HG02623 (cell line): ENCODE results near the gene TFR2.

Experiments
- ATAC-seq: cut with Tn5 transposase; IDR thresholded peaks from one replicate; pipeline ENCODE4 v1.9.1; 2021; ENCODE audit warnings: moderate library complexity; ENCODE audit not compliant: unreplicated experiment

Gene TFR2

DNA sequence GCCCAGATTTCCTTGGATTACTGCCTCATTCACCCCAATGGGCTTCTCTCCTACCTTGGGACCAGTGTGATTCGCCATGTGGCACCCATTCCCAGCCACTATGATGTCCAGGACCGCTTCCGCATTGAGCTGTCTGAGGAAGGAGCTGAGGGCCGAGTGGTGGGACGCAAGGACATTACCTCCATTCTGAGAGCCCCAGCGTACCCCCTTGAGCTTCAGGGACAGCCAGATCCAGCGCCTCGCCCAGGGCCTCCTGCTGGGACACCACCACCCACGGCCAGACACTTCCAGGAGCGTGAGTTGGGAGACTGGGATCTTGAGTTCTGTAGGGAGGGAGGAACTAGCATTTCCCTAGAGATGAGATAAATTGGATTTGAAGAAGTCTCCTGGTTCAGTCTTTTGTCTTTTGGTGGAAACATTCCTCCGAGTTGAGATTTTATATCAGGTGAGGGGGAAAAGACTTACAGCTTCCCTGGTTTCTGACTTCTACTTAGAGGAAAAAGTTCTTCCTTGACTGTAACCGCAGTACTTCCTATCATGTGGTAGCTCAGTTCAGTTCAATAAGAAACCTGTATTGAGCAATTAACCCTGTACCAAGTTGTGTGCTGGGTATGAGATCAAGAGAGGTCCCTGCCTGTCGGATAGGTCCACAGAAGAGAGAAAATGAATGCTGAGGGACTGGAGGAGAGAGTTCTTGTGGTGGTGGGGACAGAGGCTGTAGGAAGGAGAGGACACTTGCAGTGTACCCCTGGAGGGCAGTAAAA is 27.8 kb downstream of the TFR2 start:
- ATAC-seq, result no peak

- ATAC-seq, result no peak
Observed at GRCh38 chr7:100612730-100613390, 28.5 kb downstream of the TFR2 start.

GRCh38 chr7:100611983-100612729 is 29.2 kb downstream of the TFR2 start, which contains the start of gene MOSPD3:
MOSPD3 (plus strand) TSS chr7:100612540; CDS start chr7:100612792, 252 bp downstream.
- ATAC-seq, result peak; percentile 87

DNA sequence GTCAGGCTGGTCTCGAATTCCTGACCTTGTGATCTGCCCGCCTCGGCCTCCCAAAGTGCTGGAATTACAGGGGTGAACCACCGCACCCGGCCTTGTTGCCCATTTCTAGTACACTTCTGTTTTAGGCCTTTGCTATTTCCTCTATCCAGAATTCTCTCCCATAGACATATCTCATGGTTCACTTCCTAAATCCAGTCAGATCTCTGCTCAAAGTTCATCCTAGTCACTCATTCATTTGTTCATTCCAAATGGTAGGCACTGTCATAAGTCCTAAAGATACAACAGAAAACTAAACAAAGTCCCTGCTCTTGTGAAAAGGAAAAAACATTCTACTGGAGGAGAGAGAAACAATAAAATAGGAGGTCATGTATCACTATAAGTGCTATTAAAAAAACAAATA is 31.4 kb downstream of the TFR2 start:
- no peak for ATAC-seq

DNA sequence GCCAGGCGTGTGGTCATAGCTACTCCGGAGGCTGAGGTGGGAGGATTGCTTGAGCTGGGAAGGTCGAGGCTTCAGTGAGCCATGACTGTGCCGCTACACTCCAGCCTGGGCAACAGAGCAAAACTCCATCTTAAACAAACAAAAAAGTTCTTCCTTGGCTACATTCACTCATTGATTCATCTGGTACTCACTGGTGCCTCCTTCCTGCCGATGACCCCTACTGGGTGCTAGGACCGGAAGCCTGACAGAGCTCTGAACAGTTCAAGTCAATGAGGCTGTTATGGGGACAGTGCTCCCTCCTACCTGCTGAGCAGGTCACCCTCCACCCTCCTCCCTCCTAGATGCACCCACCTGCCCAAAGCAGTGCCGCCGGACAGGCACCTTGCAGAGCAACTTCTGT is 34.2 kb downstream of the TFR2 start:
- no peak for ATAC-seq

DNA sequence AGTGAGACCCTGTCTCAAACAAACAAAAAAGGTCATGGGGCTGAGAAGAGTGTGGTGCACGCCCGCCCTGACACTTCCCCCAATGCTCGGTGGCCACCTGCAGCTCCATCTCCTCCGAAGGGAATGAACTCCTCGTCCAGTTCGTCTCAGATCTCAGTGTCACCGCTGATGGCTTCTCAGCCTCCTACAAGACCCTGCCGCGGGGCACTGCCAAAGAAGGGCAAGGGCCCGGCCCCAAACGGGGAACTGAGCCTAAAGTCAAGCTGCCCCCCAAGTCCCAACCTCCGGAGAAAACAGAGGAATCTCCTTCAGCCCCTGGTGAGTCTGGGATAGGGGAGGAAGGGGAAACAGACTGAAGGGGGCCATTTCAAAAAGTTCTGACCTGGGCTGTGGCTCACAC is 35.0 kb downstream of the TFR2 start:
- ATAC-seq, result no peak

- no peak for ATAC-seq
Observed at GRCh38 chr7:100604976-100605911, 36.1 kb downstream of the TFR2 start.

- peak; percentile 46 for ATAC-seq
Observed at GRCh38 chr7:100604028-100604975, 37.0 kb downstream of the TFR2 start.

- no peak for ATAC-seq
Observed at GRCh38 chr7:100603726-100604027, 37.7 kb downstream of the TFR2 start.

- ATAC-seq, result no peak
Observed at GRCh38 chr7:100602889-100603725, 38.2 kb downstream of the TFR2 start.

- no peak for ATAC-seq
Observed at GRCh38 chr7:100600730-100601038, 40.7 kb downstream of the TFR2 start.

GRCh38 chr7:100599911-100600729 is 41.2 kb downstream of the TFR2 start:
- ATAC-seq, result no peak

- ATAC-seq, result no peak
Observed at GRCh38 chr7:100598425-100598824, 42.9 kb downstream of the TFR2 start.

GRCh38 chr7:100595188-100595587 is 46.2 kb downstream of the TFR2 start:
- no peak for ATAC-seq

DNA sequence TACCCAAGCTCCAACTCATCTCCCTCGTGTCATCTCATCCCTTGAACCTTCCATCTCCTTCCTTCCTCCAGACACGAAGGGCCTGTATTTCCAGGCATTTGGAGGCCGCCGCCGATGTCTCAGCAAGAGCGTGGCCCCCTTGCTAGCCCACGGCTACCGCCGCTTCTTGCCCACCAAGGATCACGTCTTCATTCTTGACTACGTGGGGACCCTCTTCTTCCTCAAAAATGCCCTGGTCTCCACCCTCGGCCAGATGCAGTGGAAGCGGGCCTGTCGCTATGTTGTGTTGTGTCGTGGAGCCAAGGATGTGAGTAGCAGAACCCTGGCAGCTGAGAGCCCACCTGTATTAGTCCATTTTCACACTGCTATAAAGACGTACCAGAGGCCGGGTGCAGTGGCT is 49.8 kb downstream of the TFR2 start:
- no peak for ATAC-seq

DNA sequence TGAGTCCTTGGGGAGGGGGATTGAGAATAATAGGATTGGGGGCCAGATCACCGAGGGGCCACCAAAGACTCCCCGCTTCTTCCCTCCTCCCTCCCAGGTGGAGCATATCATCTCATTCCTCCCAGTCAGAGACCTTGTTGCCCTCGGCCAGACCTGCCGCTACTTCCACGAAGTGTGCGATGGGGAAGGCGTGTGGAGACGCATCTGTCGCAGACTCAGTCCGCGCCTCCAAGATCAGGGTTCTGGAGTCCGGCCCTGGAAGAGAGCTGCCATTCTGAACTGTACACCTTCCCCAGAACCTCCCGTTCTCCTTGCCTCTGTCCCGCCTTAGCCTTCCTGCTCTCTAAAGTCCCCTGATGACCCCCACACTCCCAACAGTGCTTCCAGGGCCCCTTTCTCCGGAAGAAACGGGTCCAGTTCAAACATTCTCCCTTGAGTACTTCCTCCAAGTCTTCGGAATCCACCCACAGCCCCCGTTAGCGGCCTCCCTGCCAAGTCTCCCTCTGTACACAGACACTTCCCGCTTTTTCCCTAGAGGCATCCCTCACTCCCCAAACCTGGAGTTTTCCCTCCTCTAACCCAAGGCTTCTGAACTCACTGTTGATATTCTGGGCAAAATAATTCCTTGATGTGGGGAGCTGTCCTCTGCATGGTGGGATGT is 51.1 kb downstream of the TFR2 start:
- no peak for ATAC-seq

GRCh38 chr7:100589341-100589947 is 51.9 kb downstream of the TFR2 start:
- ATAC-seq, result no peak
